ENCODE data around the gene PCF11.
"Not testable (repeated sequence)": the region's sequence is repeated elsewhere in the genome, so short reads cannot be mapped to it uniquely, and the experiment has no call there.

Gene PCF11, protein sequence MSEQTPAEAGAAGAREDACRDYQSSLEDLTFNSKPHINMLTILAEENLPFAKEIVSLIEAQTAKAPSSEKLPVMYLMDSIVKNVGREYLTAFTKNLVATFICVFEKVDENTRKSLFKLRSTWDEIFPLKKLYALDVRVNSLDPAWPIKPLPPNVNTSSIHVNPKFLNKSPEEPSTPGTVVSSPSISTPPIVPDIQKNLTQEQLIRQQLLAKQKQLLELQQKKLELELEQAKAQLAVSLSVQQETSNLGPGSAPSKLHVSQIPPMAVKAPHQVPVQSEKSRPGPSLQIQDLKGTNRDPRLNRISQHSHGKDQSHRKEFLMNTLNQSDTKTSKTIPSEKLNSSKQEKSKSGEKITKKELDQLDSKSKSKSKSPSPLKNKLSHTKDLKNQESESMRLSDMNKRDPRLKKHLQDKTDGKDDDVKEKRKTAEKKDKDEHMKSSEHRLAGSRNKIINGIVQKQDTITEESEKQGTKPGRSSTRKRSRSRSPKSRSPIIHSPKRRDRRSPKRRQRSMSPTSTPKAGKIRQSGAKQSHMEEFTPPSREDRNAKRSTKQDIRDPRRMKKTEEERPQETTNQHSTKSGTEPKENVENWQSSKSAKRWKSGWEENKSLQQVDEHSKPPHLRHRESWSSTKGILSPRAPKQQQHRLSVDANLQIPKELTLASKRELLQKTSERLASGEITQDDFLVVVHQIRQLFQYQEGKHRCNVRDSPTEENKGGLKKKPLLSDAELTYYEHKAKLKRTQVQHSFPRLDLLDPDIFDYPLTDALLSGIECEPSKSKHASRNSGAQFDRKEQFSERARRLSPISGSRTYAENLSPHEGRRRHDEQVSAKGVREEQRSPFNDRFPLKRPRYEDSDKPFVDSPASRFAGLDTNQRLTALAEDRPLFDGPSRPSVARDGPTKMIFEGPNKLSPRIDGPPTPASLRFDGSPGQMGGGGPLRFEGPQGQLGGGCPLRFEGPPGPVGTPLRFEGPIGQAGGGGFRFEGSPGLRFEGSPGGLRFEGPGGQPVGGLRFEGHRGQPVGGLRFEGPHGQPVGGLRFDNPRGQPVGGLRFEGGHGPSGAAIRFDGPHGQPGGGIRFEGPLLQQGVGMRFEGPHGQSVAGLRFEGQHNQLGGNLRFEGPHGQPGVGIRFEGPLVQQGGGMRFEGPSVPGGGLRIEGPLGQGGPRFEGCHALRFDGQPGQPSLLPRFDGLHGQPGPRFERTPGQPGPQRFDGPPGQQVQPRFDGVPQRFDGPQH (N-terminal part only)

DNA sequence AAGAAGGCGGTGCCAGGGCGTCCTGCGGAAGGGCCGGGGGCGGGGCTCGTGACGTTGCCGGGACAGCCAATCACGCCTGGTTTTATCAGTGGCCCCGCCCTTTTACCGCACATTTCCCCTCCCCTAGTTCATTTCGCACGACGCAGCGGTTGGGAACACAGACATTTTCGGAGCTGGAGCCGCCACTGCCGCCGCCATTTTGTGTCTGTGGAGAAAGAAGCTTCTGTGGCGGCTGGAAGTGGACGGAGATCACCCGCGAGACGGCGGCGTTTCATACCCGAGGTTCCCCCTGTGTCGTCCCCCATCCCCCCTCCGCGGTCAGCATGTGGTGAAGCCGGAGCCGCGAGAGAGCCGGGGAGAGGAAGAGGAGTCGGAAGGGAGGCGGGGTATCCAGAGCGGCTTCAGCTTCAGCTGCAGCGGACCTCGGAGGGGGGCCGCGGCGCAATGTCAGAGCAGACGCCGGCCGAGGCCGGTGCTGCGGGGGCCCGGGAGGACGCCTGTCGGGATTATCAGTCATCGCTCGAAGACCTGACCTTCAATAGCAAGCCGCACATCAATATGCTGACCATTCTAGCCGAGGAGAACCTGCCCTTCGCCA, at the start of gene PCF11:
PCF11 (plus strand) TSS at position 136 of the 598 bp plus-strand sequence; CDS start at position 445, 309 bp downstream.
- intact Hi-C loops (cut with DNase I) = loop anchor here (1.0 to 10.0 kb wide), 4 partner anchors 36 to 252 kb away; partner anchors contain the start of genes ANKRD42, DDIAS, PRCP and RAB30
- peak in 8 of 42 donors; percentile 98 to 99 (median 98) for DNase-seq

DNA sequence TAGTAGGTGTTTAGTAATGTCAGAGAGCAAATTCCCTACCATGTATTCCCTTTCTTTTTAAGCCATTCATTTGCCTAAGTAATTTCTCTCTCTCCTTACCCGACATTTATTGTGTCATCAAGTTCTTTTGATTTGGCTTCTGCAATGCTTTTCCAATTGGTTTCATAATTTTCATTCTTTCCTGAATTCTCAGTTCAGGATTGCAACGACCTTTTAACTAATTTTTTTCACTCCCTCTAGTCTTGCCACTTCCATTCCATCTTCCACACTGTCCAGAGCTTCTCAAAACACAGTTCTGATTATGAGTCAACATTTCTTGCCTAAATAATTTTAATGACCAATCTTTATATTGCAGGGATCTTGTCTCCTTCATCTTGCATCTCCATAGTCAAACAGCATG, 44.0 kb upstream of the PCF11 start:
- intact Hi-C loops (cut with DNase I) = no loop called here
- DNase-seq = no peak

DNA sequence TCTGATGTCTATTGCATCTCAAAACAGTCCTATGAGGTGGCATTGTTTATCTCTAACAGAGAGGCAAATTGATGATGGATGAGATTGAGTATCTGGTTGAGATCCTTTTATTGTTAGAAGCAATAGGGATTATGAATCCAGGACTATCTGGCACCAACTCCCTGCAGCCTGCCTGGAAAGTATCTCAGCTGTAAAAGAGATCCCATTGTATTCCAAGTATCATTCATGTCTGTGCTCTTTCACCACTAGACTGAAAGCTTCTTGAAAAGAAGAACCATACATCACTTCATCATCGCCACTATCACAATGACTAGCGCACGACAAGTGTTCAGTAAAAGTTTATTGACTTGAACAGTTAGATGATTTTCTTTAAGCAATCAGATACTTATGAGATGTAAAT, 41.9 kb upstream of the PCF11 start:
- intact Hi-C loops (cut with DNase I) = no loop called here
- DNase-seq = no peak

DNA sequence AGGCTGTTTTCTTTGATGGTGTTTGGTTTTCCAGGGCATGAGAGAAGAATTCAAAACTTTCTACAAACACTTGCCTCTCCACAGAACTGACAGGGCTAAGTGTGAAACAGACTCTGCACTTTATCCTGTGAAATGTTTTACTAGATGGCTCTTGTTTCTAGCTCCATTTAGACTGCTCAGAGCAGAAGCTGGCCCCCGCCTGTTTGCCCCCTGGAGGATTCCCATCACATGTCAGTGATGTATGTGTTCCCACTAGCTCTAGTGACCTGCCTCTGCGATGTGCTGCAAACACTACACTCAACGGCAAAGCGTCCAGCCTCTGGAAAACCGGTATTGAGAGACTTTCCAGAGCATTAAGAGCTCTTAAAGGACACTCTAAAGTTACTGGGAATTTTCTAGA, 41.4 kb upstream of the PCF11 start:
- intact Hi-C loops (cut with DNase I) = no loop called here
- DNase-seq = no peak

DNA sequence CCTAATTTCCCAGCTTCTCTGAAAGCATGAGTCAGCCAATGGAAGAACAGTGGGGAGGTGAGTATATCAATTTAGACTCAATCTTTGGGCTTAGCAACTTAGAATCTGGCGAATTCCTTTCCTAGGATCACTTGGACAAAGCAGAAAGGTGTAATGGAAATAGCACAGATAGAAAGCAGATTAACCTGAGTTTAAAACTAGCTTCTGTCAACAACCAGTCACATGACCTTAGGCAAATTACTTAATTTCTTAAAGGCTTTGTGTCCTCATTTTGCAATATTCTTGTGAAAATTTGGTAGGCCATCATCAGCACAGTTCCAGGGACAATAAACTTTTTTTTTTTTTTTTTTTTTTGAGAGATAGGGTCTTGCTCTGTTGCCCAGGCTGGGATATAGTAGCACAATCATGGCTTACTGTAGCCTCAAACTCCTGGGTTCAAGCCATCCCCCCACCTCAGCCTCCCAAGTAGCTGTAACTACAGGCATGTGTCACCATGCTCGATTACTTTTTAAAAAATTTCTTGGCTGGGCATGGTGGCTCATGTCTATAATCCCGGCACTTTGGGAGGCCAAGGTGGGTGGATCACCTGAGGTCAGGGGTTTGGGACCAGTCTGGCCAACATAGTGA, 40.8 kb upstream of the PCF11 start:
- no peak for DNase-seq
- intact Hi-C loops (cut with DNase I) = no loop called here

DNA sequence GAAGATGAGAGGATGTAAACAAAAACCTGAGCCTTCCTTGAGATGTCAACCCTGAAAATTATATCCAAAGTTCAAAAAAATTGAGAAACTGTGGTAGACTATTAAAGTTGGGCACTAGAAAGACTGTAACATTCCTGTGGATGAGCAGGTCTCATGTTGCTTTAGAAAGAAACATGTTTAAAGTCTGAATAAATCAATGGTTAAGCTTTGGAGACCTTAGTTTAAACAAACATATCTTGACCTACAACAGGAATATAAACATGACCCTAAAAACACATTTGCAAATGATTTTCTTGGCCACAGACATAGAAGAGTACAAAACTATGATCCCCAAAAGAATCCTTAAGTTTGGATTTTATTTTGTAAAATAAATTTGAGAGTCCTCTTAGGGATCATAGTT, 38.1 kb upstream of the PCF11 start:
- DNase-seq = no peak
- intact Hi-C loops (cut with DNase I) = no loop called here

DNA sequence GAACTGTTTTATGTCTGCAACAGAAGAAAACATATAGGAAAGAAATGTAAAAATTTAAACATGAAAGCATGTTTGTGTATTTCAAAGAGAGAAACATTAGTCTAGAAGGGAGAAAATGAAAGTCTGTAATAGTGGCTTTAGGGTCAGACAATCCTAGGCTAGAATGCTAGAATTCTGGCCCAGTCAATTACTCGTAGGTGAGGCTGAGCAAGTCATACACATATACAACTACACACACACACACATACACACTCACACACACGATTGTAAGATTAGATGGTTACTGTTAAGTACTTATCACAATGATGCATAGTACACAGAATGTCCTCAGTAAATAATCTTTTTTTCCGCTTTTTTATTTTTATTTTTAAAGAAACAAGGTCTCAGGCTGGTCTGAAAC, 37.7 kb upstream of the PCF11 start:
- intact Hi-C loops (cut with DNase I) = no loop called here
- no peak for DNase-seq

DNA sequence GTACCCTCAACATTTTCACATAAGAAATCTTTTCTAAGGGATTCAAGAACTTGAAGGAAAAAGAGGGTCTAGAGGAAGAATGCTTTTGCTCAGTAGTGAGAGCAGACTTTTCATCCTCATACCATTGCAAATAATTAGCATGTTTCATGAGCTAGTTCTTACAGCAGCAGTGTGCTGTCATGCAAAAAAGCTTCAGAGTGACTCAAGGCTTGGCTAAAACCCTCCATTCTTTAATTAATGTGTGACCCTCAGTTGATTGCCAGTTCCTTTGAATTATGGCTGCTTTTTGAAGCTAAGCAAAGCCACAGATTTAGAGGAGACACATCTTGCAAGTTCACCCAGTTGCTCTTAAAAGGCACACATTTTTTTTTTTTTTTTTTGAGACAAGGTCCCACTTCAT, 36.6 kb upstream of the PCF11 start:
- no peak for DNase-seq
- intact Hi-C loops (cut with DNase I) = no loop called here

DNA sequence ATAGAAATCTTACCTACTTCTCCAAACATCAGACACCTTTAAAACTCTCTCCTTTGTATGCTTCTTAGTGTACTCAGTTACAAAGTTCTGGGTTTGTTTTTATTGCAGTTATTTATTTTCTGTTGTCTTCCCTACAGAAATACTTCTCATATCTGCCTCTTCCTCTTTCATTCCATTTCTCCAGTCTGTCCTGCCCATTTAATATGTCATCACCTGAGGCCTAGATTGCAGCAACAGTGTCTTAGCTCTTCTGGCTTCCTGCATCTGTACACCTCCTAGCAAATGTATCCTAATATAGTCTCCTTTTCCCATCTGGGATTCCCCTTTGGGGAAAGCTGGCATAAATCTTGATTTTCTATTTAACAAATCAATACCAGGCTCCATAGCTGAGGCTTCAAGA, 34.9 kb upstream of the PCF11 start:
- intact Hi-C loops (cut with DNase I) = no loop called here
- DNase-seq = no peak

DNA sequence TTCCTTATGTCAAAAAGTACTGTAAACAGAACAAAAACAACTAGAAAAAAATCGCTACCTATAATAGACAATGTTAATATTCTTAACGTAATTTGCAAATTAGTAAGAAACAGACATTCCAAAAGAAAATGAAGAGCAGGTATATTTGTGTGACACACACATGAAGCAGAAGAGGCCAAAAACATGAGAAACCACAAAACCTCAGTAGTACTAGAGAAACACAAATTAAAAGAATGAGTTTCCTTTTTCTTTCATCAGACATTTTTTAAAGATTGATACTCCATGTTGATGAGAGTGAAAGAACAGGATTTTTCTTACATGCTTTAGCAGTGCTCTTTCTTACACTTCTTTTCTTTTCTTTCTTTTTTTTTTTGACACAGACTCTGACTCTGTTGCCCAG, 34.2 kb upstream of the PCF11 start:
- intact Hi-C loops (cut with DNase I) = no loop called here
- DNase-seq = no peak

DNA sequence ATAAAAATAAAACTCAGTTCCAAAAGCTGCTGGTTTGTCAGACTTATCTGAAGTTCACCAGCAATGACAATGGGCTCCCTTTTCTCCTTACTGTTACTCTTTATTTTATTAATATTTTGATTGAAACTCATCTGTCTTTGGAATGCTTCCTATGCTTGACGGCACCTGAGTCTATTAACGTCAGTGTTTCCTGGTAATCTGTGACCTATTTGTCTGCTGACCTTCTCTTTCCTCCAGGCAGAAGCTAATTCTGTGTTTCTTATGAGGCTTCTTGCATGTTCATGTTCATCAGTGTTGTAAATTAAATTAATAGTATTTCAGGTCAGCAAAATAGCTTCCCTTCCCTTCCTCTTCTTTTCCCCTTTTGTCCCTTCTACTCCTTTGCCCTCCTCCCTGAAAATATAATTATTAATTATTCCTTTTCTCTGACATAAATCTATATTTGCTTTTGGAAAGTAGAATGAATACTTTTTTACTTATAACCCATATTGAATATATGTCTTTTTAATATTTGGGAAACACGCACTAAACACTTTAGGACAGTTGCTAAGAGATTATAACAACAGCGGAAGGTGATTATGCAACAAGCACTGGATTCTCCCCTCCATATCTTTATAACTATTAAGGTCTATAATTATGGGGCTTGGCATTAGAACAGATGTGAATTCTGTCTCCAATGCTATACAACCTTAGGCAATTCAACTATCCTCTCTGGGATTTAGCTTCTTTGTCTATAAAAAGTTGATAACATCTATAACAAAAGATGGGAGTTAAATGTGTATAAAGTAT, 32.1 kb upstream of the PCF11 start:
- intact Hi-C loops (cut with DNase I) = no loop called here
- DNase-seq = no peak

DNA sequence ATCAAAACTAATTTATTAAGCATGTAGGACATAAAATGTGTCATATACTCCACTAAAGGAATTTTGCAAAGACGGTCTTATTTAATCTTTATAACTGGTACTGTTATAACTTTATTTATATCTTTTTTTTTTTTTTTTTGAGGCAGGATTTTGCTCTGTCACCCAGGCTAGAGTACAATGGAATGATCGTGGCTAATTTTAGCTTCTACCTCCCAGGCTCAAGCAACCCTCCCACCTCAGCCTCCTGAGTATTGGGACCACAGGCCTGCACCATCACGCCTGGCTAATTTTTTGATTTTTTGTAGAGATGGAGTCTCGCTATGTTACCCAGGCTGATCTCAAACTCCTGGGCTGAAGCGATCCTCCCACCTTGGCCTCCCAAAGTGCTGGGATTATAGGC, 31.4 kb upstream of the PCF11 start:
- intact Hi-C loops (cut with DNase I) = no loop called here
- DNase-seq = no peak

DNA sequence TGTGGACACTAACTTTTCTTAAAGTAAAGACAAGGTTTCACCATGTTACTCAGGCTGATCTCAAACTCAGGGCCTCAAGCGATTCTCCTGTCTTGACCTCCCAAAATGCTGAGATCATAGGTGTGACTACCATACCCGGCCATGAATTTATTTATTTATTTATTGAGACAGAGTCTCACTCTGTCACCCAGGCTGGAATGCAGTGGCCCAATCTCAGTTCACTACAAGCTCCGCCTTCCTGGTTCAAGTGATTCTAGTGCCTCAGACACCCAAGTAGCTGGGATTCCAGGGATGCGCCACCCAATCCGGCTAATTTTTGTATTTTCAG, 29.7 kb upstream of the PCF11 start:
- no peak for DNase-seq
- intact Hi-C loops (cut with DNase I) = no loop called here

DNA sequence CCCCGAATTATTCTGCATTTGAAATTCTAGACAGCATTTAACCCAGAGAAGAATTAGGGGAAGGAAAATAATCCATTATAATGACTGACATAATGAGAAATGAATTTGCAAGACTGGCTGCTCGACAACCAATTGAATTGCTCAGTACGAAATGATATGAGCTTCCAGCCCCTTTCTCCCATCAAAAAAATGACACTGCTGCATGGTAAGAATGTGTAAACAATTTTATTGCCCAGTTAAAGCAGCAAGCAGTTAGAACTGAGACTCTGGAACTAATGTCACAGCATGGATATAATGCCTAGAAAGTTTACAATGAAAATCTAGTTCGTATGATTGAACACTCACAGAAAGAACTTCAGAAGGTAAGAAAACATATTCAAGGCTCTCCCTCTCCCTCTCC, 24.7 kb upstream of the PCF11 start:
- no peak for DNase-seq
- intact Hi-C loops (cut with DNase I) = no loop called here

DNA sequence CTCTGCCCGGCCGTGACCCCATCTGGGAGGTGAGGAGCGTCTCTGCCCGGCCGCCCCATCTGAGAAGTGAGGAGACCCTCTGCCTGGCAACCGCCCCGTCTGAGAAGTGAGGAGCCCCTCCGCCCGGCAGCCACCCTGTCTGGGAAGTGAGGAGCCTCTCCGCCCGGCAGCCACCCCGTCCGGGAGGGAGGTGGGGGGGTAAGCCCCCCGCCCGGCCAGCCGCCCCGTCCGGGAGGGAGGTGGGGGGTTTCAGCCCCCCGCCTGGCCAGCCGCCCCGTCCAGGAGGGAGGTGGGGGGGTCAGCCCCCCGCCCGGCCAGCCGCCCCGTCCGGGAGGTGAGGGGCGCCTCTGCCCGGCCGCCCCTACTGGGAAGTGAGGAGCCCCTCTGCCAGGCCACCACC, 23.7 kb upstream of the PCF11 start:
- intact Hi-C loops (cut with DNase I); DNase-seq: not testable (repeated sequence)

DNA sequence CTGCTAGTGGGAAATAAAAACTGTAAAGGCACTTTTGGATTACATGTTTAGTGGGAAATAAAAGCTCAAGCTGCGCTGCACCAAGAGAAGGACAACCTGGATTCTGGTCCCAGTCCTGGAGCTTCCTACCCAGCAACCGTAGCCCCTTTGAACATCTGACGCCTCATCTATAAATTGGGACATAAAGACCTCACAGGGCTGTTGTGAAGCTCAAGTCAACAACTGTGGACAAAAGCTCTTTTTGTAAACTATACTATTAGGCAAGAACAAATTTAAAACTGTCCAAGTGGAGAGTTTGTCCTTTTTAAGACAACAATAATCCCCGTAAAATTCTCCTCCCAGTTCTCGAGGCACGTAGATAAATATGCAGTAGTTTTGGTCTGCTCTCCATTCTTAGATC, 17.6 kb upstream of the PCF11 start:
- no peak for DNase-seq
- intact Hi-C loops (cut with DNase I) = no loop called here

DNA sequence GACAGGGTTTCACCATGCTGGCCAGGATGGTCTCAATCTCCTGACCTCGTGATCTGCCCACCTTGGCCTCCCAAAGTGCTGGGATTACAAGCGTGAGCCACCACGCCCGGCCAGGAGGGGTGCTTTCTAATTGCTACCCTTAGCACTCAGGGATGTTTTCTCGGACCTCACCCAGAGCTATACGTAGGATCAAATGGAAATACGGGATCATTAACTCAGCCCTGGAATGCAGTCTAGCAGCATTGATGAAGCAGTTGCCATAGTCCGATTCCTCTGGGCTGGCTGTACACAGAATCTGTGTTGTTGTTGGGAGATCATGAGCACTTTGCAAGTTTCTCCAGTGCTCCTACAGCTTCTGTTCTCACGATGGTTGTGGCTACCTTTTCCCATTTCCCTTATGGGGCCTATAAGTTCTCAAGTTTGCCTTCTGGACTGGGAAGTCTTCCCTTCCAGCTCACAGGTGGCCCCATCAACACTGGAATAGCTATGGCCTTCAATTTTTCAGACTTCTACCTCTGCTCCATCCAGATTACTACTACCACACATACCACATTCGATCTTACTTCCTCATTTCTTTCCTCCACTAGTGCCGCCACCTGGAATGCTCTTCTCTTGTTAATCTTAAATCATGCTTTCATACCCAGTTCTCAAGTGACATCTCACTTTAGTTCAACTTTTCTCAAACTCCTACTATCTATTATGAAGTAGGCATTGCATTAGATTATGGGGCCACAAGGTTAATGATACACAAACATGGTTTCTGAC, 16.1 kb upstream of the PCF11 start:
- intact Hi-C loops (cut with DNase I) = no loop called here
- no peak for DNase-seq

Data from head of caudate nucleus (tissue), 42 donors.